GM21723 (cell line): ENCODE results near the gene DCN.
"Not testable (repeated sequence)": the region's sequence is repeated elsewhere in the genome, so short reads cannot be mapped to it uniquely, and the experiment has no call there.

Source experiments
- ATAC-seq: cut with Tn5 transposase; IDR thresholded peaks from one replicate; pipeline ENCODE4 v1.9.1; 2021; ENCODE audit warnings: mild to moderate bottlenecking, moderate library complexity; ENCODE audit not compliant: unreplicated experiment

DCN gene, protein sequence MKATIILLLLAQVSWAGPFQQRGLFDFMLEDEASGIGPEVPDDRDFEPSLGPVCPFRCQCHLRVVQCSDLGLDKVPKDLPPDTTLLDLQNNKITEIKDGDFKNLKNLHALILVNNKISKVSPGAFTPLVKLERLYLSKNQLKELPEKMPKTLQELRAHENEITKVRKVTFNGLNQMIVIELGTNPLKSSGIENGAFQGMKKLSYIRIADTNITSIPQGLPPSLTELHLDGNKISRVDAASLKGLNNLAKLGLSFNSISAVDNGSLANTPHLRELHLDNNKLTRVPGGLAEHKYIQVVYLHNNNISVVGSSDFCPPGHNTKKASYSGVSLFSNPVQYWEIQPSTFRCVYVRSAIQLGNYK

DNA sequence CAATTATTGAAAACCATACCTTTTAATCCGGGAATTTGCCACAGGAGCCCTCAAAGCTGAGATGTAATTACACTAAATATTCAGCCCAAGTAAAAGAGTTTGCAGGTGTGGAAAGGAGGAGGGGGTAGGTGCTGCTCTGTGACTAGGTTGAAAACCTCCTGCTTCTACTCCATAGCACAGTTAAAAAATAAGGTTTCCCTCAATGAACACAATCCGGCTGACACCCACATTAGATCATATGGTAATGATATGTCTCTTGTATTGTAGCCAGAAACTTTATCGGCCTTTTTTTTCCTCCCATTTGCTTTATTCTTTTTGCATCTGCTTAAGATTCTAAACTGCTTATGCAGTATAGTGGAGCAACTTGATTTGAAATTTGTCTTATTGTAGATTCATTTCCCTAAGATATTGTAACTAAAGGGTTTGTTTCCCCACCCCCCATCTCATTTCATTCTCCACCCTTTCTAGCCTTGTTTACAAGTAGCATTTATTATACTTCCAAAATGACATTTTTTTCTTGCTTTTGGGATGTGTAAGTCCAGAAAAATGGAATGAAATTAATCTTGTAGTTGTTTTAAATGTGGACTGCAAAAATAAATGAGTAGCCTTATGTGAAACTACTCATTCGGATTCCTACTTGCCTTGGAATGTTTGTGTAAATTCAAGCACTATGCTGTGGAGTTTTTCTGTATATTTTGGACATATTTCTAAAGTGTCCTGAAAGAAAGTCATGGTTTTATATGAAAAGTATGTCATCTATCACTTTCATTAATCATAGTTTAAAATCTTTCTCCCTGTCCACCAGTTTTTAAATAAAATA is at the start of gene DCN:
Gene DCN, minus strand, starts transcription at position 182 of the 820 bp plus-strand sequence. CDS start 4,265 bp downstream, outside the sequence.
- ATAC-seq, result no peak

DNA sequence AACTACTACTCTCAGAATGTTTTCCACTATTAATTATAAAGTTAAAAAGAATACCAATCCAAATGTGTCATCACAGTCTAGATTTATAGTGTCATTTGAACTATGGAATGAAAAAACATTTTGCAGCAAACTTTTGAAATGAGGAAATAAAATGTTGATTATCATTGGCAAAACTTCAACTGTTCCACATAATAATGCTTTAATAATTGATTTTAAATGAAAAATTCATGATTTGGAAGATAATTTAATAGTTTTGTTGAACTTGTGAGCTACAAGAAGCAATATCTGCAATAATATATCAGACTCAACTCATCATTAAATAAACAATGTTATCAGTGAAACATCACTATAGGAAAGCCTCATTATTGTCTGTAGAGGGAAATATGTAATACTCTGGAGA is 48.2 kb upstream of the DCN start:
- no peak for ATAC-seq

DNA sequence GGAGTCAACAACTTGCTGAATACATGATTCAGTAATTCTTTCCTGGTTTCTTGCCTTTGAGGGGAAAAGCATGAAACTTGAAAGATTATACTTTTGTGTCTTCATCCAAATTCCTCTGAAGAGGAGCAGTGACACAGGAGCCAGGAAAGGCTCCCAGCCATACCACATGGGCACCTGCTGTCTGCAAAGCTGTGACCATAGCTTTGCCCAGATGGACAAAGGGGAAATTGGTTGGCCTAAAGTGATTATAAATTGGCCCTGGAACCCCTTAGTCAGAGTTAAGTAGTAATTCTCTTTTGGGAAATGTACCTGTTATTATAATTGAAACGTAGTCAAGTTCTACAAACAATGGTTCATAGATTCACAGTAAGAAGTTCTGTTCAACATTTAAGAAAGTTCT is 44.3 kb upstream of the DCN start:
- ATAC-seq, result no peak

DNA sequence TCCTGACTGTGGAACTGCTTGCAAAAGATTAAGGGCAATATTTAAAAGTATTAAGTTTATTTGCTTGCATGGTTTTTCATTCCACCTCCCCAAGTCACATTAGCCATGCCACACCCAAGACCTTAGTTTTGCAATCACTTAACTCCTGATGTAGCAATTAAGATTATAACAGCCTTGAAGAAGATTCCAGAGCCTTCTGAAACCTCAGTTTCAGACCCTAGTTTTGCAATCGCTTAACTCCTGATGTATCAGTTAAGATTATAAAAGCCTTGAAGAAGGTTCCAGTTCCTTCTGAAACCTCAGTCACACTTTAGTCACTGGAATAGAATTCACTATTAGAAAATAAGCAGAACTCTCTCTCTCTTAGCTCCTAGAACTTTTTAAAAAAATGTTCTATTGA is 42.7 kb upstream of the DCN start:
- no peak for ATAC-seq

DNA sequence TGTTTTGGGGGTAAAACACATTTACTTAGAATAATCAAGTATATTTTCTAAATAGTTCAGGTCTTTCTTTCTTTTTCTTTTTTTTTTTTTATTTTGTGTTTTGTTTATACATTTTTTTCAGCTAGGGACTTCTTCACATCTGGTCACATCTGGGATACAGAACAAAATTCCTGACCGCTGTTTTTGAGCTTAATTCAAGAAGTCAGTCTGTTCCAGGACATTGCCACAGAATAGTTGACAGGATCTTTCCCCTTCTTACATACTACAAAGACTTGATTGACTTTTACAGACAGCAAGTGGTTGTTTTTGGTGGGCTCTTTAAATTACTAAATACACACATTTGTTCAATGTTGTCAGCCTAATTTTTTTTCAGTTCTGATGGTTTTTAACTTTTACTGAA is 41.8 kb upstream of the DCN start:
- no peak for ATAC-seq

DNA sequence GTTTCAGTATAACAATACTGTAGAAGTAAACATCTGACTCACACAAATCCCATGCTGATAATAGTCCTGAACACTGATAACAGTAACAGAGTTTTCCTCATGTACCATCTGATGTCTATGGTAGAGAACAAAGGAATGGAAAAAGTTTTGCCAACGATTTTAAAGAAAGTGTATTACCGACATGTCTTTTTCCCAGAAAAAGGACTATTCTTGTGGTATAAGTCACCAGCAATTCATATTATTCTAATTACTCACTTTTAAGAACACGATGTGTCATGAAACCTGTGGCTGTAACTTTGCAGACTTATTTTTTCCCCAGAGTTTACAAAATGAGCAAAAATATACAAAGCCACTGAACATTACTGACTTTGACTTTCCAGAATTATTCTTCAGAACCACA is 40.1 kb upstream of the DCN start:
- ATAC-seq, result no peak

DNA sequence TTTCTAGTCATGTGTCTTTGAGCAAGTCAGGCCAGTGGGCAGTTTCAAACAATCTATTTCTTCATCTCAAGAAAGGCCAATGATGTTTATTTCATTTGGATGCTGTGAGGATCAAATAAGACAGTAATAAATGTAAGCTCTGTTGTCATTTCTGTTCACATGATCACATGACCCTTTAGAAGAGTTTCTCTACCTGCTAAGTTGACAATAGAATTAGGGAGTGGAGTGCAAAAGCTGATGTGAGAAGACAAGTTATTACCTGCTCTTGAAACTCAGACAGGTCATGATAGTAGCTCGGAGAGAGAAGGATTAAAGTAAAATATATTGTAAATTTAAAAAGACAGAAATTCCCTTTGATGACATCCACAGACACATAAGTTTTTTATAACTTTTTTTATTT is 37.3 kb upstream of the DCN start:
- no peak for ATAC-seq

DNA sequence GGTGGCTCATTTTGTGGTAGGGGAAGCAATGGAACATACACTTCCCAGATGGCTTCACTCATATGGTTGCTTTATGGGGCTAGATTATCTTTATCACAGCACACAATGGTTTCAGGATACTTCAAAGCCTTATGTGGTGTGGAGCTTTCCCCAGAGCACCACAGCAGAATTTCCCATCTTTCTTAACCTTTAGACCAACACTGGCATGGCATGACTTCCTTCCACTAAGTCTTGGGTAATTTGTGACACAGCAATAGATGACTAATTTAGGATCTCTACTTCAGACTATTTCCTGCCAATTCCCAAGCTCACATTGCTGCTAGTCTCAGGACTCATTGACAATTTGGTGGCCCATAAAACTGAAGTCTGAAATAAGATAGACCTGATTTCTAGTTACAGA is 36.9 kb upstream of the DCN start:
- no peak for ATAC-seq

DNA sequence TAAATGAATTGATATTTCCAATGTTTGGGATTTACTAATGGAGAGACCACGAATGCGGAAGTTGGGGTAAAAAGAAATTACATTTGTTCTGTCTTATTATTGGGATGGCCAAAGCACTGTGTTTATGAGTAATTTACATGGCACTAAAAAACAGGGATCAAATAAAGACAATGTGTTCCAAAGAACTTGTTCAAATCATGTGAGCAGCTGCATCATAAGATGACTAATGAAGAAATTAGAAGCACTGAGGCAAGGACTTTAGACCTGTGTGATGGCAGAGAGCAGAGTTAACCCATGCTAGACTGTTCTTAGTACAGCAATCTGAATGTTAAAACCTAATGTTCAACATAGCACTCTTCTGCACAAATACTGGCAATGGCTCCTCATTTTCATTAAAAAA is 34.3 kb upstream of the DCN start:
- no peak for ATAC-seq

DNA sequence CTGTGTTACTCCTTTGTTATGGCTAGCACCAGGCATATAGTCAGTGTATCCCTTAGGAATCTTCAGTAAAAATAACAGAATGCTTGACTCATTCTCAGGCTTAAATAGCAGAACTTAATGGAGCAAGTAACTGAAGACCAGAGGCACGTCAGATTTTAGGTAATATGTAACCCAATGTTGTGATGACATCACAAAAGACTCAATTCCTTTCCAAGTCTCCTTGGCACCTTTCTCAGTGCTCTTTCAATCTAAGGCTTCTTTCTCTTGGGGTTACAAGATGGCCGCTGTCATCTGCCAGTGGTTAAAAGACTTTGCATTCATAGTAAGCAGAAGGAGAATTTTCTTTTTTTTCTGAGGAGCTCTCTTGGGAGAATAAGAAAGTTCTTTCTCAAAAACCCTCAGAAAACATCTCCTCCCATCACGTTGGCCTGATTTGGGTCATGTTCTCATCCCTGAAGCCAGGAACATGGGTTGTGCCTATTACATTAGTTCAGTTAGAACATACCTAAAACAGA is 33.4 kb upstream of the DCN start:
- ATAC-seq, result no peak

DNA sequence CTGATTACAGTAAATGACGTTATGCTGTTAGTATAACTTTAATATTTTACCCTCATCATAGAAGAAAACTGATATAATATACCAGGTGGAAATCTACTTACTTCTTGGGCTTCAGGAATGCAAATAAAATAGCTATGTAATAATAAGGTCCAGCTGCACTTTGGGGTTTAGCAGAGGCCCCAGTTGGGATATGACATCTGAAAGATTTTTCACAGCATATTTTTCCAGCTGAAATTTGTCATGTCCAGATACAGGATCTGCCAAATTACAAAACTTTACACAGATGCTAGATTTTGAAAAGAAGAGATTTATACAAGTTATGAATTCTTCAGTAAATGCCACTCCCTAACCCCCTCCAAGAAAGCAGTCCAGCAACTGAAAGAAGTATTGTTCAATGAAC is 29.2 kb upstream of the DCN start:
- no peak for ATAC-seq

DNA sequence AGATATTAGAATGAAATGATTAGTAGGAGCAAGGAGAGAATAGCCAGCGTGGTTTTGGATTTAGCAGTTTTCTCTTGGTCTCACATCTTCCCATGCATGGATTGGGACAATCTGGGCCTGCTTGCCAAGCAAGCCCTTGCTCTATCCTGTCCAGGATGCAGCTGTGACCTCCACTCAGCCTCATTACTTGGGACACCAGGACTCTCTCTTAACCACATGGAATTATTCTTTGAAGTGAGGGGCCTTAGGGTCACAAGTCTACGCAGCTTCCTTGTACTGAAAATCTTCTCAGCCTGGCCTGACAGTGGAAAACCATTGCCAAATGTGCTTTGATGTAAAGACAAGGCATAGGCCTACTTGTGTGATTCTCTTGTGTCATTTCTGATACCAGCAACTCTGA is 28.0 kb upstream of the DCN start:
- no peak for ATAC-seq

DNA sequence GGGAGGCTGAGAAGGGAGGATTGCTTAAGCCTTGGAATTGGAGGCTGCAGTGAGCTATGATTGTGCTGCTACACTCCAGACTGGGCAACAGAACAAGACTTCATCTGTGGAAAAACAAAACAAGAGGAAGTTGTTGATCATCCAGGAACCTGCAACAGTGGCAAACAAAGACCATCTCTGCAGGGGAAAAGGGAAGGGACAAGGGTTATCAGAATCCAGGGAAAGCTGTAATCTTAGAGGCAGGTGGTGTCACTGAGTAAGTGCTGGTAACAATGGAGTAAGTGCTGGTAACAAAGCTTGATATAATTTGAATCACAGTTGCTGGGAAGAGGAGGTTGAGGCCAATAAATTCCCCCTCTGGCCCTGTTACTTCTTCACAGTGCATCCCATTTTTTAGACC is 27.5 kb upstream of the DCN start:
- no peak for ATAC-seq

DNA sequence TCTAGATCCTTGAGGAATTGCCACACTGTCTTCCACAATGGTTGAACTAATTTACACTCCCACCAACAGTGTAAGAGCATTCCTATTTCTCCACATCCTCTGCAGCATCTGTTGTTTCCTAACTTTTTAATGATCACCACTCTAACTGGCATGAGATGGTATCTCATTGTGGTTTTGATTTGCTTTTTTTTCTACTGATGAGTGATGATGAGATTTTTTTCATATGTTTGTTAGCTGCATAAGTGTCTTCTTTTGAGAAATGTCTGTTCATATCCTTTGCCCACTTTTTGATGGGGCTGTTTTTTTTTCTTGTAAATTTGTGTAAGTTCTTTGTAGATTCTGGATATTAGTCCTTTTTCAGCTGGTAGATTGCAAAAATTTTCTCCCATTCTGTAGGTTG is 24.7 kb upstream of the DCN start:
- ATAC-seq, result not testable (repeated sequence)

DNA sequence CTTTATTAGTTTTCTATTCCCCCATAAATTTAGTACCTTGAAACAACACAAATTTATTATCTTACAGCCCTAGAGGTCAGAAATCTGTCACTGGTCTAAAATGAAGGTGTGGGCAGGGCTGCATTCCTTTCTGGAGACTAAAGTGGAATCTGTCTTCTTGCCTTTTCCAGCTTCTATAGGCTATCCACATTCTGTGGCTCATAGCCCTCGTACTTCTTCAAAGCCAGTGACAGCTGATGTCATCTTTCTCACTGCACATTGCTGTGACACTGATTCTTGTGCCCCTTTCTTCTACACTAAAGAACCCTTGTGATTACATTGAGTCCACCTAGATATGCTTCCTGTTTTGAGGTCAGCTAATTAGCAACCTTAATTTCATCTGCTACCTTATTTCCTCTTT is 23.2 kb upstream of the DCN start:
- ATAC-seq, result no peak

DNA sequence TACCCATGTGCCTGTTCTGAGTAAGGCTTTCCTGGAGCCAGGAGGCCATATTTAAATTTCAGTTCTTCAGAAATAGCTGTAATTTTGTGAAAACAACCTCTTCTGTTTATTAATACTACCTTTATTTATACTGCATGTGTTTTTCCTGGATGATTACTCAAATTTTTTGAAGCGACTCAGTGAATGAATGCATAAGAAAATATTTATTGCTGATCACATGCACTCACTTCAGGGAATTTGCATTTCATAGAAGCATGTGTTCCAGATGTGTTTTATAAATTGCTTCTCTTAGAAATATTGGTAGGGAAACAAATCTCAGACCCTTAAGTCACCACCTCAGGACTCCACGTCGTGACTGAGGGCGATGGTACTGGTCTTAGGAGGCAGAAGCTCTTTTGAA is 21.8 kb upstream of the DCN start:
- no peak for ATAC-seq

DNA sequence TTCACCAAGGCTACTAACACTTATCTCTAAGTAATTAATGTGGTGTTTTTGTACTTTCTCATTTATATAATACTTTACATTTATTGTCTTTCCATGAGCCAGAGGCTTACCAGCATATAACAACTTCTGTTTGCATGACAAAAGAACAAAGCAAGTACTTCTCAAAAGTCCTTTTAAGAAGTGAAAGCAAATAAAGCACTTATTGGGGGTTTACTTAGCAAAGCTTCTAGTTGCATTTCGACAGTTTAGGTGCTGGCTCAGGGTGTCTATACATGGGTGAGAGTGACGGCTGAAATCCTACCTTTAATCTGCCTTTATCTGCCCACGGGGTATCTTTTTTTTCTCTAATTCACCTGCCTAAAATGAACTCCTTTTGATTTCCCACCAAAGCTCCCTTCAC is 21.0 kb upstream of the DCN start:
- no peak for ATAC-seq

DNA sequence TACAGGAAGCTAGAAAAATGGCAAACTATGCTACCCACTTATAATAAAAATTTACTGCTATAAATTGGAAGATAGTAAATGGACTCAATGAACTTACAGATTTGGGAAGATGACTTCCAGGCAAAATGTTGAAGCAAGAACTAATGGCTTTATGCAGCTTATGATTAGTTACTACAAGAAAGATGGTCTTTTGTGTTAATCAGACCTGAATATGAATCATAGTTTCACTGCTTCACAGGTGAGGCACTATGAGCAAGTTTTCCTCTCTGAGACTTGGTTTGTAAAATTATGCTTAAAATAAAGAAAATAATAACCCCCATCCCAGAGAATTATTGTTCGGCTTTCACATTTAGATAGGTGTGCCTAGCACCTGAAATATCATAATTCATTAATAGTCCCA is 19.8 kb upstream of the DCN start:
- ATAC-seq, result no peak

DNA sequence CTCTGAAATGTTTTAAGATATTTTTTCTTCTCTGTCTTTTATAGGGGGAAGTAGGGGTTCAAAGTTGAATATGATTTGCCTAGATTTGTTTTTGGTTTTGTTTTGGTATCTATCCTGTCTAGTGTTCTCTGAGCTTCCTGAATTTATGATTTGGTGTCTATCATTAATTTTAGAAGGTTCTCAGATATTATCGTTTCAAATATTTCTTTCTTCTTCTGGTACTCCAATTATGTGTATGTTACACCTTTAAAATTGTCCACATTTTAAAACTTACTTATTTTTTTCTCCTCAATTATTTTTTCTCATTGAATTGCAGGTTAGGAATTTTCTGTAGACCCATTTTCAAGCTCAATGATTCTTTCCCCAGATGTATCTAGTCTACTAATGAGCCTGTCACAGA is 13.8 kb upstream of the DCN start:
- no peak for ATAC-seq

DNA sequence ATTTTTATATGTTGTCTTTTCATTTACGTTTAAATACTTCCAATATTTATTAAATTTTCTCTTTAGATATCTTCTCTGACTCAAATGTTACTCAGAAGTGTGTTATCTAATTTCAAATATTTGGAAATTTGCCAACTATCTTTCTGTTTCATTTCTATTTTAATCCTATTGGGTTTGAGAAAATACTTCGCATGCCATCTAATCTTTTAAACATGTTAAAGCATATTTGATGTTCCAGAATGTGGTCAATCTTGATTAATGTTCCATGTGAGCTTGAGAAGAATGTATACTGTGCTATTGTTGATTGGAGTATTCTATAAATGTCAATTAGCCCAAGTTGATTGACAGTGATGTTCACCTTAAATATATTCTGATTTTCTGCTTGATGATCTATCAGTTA is 11.9 kb upstream of the DCN start:
- ATAC-seq, result no peak

DNA sequence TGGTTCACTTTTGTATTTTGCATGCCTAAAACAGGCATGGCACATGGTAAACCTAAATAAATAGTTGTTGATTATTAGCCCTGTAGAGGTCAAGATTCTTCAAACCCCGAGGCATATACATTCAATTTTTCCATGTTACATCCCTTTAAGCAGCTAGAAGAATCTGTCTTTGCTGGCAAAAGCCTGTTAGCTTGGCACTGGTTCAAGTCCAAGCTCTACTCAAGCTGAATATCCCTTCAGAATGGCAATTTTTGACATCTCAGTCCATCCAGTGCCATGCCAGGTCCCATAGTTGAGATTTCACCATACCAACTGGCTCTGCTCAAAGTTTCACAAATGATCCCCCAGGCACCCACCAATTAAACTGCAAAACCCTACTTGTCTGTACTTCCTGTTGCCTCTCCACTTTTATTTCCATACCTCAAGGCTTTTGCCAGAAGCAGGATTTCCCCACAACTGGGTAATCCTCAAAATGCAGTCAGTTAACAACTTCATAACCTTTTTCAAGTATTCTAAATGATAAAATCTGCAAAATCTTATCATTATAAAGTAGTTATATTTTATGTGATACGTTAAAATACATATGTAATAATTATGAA is 9.0 kb upstream of the DCN start:
- no peak for ATAC-seq

DNA sequence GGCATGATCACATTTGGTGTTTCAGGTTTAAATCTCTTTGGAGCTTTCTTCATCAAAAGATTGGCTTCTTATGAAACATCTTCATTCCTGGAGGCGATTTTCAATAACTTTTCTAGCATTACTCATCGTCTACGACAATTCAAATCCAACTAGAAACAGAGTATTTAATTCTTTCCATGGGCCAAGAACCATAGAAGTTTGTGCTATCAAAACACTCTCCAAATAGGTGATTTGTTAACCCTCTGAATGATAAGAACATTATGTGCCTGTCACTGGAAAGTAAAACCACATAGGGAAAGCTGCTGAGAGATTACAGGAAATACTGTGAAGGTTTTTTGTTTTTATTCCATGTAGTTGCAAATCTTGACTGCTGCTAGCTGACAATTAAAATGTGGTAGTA is 6.9 kb upstream of the DCN start:
- ATAC-seq, result no peak
